Measurements from ENCODE around the gene CFAP126.
"Not testable (repeated sequence)": the region's sequence is repeated elsewhere in the genome, so short reads cannot be mapped to it uniquely, and the experiment has no call there.

CFAP126 gene

GRCh38 chr1:161379071-161379470 lies 11.4 kb upstream of the CFAP126 start:
- DNase-seq, result no peak

GRCh38 chr1:161378014-161378413 lies 10.3 kb upstream of the CFAP126 start:
- DNase-seq, result no peak

GRCh38 chr1:161374373-161374772 lies 6.7 kb upstream of the CFAP126 start:
- no peak for DNase-seq

GRCh38 chr1:161373442-161373841 lies 5.8 kb upstream of the CFAP126 start:
- DNase-seq, result no peak

- no peak for DNase-seq
Observed at GRCh38 chr1:161365207-161365606, 2.5 kb downstream of the CFAP126 start.

- DNase-seq, result no peak
Observed at GRCh38 chr1:161364332-161364731, 3.3 kb downstream of the CFAP126 start.

- DNase-seq, result no peak
Observed at GRCh38 chr1:161359291-161359690, 8.4 kb downstream of the CFAP126 start.

GRCh38 chr1:161357073-161357472 lies 10.6 kb downstream of the CFAP126 start:
- no peak for DNase-seq

GRCh38 chr1:161351482-161351881 lies 16.2 kb downstream of the CFAP126 start:
- no peak for DNase-seq

GRCh38 chr1:161350671-161351070 lies 17.0 kb downstream of the CFAP126 start:
- DNase-seq, result no peak

GRCh38 chr1:161342821-161343220 lies 24.9 kb downstream of the CFAP126 start:
- DNase-seq, result no peak

GRCh38 chr1:161342177-161342576 lies 25.5 kb downstream of the CFAP126 start:
- no peak for DNase-seq

- no peak for DNase-seq
Observed at GRCh38 chr1:161335796-161336195, 31.9 kb downstream of the CFAP126 start.

- no peak for DNase-seq
Observed at GRCh38 chr1:161333166-161333565, 34.5 kb downstream of the CFAP126 start.

GRCh38 chr1:161330346-161330745 lies 37.3 kb downstream of the CFAP126 start:
- DNase-seq, result no peak

GRCh38 chr1:161324020-161324419 lies 43.7 kb downstream of the CFAP126 start:
- DNase-seq, result no peak

- DNase-seq, result not testable (repeated sequence)
Observed at GRCh38 chr1:161315841-161316674, 51.6 kb downstream of the CFAP126 start.
